ENCODE data around the gene DHX32. TPM values are rescaled to one million over a fixed set of nuclear protein-coding genes. Genes with fewer than 3 reads are reported as not detected.

DHX32 gene
- total RNA-seq, 4 donors from 2014 or later: 22.1 to 31.5 (median 27.5) TPM

DNA sequence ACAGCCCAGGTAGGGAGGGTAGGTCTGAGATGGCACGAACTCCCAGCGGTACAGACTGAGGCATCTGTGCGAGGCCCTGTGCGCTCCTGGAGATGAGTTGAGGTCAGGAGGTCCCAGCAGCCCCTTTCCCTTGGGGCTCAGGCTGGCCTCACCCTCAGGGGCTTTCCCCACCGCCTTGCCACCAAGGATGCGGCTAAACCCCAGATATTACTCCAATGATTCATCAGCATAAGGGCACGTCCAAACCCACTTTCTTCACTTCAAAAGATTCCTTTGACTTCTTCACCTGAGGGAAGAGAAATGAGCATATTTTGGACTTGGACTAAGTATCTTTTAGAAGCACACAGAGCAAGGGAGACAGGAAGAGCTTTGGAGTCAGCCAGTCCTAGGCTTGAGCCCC lies 78.4 kb downstream of the DHX32 start:
- no peak for TF ChIP-seq EP300 (IDR thresholded peaks at IDR 0.05)
- TF ChIP-seq POLR2AphosphoS5 (IDR thresholded peaks at IDR 0.05): no peak
- TF ChIP-seq CTCF (IDR thresholded peaks at IDR 0.05): no peak
- TF ChIP-seq POLR2A (IDR thresholded peaks at IDR 0.05): no peak
- Histone ChIP-seq H3K36me3 (peaks cover 0 to 98% of the 10 kb centered on the region in 2 donors), H3K27ac (no peak overlapping the region)

DNA sequence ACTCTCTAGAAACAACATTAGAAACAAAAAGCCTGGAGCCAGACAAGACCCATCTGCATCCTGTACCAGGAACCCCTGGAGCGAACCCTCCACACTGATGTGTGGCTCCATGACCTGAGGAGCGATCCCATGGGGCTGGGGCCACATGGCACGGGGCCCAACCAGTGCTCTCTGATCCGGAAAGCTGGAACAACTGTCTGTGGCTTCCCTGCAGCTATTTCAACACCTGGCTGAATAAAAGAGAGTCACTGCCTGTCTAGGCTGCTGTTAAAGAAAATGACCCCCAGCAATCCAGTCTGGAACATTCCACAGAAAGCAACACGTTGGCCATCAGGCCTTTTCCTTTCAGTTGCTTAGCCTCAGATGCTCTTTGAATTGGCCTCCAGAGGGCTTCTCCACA lies 79.0 kb downstream of the DHX32 start:
- ATAC-seq: no peak
- TF ChIP-seq CTCF (IDR thresholded peaks at IDR 0.05) (no peak), POLR2AphosphoS5 (IDR thresholded peaks at IDR 0.05) (no peak), POLR2A (IDR thresholded peaks at IDR 0.05) (no peak), EP300 (IDR thresholded peaks at IDR 0.05) (no peak)
- peaks cover 0 to 98% of the 10 kb centered on the region in 2 donors for H3K36me3 ChIP-seq
- 75% methylated on average over 1 of the region's 5 CpGs; no CpG with 5 or more reads in 1 of the 2 donors for WGBS, 2 donors (ENCODE audit: low coverage in 1 of 2)
- no peaks in the 10 kb centered on the region for H3K27me3 ChIP-seq
- no peak overlapping the region for H3K4me3 ChIP-seq
- H3K4me1 ChIP-seq: no peaks in the 10 kb centered on the region
- no peak overlapping the region for H3K27ac ChIP-seq
- no peaks in the 10 kb centered on the region for H3K9me3 ChIP-seq

More for the DNA sequence above, 78.4 kb downstream of the DHX32 start:
- no peaks in the 10 kb centered on the region for H3K4me1 ChIP-seq
- ATAC-seq: no peak
- no peak overlapping the region for H3K4me3 ChIP-seq
- H3K9me3 ChIP-seq: no peaks in the 10 kb centered on the region
- 80% methylated on average over 1 of the region's 7 CpGs; no CpG with 5 or more reads in 1 of the 2 donors for WGBS, 2 donors (ENCODE audit: low coverage in 1 of 2)
- no peaks in the 10 kb centered on the region for H3K27me3 ChIP-seq

DNA sequence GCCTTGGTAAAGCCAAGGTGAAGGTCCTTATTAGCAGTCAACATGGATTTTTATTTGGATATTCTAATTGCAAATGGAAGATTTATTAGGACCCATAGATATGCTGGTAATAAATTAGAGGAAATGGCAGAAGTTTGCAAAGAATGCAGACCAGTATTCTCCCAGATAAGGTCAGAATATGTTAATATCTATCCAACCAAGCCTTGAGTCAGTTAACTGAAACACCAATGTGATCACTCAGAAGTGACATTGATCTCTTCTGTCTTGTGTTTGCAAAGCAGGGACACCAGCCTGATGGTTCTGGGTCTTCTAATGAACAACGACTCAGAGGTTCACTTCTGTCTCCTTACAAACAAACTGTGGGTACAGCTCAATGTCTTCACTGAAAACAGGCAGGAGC lies 79.5 kb downstream of the DHX32 start:
- no peak for TF ChIP-seq POLR2AphosphoS5 (IDR thresholded peaks at IDR 0.05)
- TF ChIP-seq POLR2A (IDR thresholded peaks at IDR 0.05): no peak
- no peak for TF ChIP-seq EP300 (IDR thresholded peaks at IDR 0.05)
- TF ChIP-seq CTCF (IDR thresholded peaks at IDR 0.05): no peak
- Histone ChIP-seq H3K9me3 (no peaks in the 10 kb centered on the region), H3K27me3 (no peaks in the 10 kb centered on the region), H3K36me3 (peaks cover 0 to 98% of the 10 kb centered on the region in 2 donors), H3K4me3 (no peak overlapping the region), H3K27ac (no peak overlapping the region), H3K4me1 (no peaks in the 10 kb centered on the region)
- 91 to 100% methylated on average over 1 of the region's 1 CpG for WGBS, 2 donors (ENCODE audit: low coverage in 1 of 2)
- ATAC-seq: no peak

DNA sequence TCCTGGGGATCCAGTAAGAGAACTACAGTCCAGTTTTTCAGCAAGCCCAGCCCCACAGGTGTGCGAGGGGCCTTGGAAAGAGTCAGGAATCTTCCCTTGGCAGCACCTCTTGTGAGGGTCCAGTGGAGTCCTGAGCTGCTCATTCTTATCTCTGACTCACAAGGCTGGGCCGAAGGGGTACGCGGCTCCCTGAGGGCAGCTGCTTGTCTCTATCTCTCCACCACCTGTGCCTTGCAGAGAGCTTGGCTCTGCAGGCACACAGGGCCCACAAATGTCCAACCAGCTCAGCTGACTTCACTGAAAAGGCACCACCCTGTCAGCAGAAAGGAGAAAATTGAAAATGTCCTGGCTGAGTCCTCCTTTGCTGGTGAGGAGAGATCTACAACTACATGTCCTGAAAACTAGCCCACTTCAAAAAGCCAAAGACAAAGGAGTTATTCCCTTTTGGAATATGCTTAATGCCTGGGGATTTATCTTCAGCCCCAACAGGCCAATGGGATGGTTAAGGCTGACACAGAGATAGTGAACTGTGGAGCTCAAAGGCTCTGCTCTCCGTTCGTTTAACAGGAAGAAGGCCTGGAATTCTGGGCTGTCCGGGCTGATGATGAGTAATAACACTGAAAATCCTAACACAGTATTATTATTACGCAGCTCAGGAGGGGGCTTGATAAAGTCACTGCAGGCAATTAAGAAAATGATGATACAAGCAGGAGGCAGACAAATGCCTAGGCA lies 81.5 kb downstream of the DHX32 start:
- Histone ChIP-seq H3K27ac (no peak overlapping the region), H3K9me3 (no peaks in the 10 kb centered on the region), H3K27me3 (no peaks in the 10 kb centered on the region), H3K4me1 (no peaks in the 10 kb centered on the region), H3K4me3 (no peak overlapping the region), H3K36me3 (peaks cover 0 to 98% of the 10 kb centered on the region in 2 donors)
- ATAC-seq: no peak
- 73 to 89% methylated on average over 3 to 4 of the region's 8 CpGs for WGBS, 2 donors (ENCODE audit: low coverage in 1 of 2)
- TF ChIP-seq POLR2AphosphoS5 (IDR thresholded peaks at IDR 0.05): no peak
- TF ChIP-seq CTCF (IDR thresholded peaks at IDR 0.05): no peak
- no peak for TF ChIP-seq EP300 (IDR thresholded peaks at IDR 0.05)
- no peak for TF ChIP-seq POLR2A (IDR thresholded peaks at IDR 0.05)

Data from gastroesophageal sphincter (tissue), 4 donors.